Caki2 (cell line): Measurements from ENCODE around the gene SCART1. TPM values are rescaled to one million over a fixed set of nuclear protein-coding genes. Genes with fewer than 3 reads are reported as not detected.
"Not testable (repeated sequence)": the region's sequence is repeated elsewhere in the genome, so short reads cannot be mapped to it uniquely, and the experiment has no call there.

ENCODE experiments used
- DNase-seq: peaks from one replicate; pipeline ENCODE4 v3.0.0-alpha.2; 2015; ENCODE audit warnings: low read depth
- in situ Hi-C: cut with HindIII; loops from 2 replicates; pipeline ENCODE4 v1.10.0; 2016; ENCODE audit warnings: low sequenced_read_pairs, low pct_unique_long_range_greater_than_20kb, mixed read lengths
- total RNA-seq: library from RNA; depleted of rRNA; stranded (reverse); fragments of >200 nt; shearing (Covaris generic); gene quantifications from 2 replicates; pipeline ENCODE4 v1.2.3, GENCODE V29; 2014; ENCODE audit warnings: low replicate concordance; rRNA removed

SCART1 gene
- total RNA-seq, 1 experiment from 2014 or later: 0.27 TPM

GRCh38 chr10:133489816-133490588, 36.3 kb downstream of the SCART1 start:
- in situ Hi-C loops: no loop called here
- no peak for DNase-seq

DNA sequence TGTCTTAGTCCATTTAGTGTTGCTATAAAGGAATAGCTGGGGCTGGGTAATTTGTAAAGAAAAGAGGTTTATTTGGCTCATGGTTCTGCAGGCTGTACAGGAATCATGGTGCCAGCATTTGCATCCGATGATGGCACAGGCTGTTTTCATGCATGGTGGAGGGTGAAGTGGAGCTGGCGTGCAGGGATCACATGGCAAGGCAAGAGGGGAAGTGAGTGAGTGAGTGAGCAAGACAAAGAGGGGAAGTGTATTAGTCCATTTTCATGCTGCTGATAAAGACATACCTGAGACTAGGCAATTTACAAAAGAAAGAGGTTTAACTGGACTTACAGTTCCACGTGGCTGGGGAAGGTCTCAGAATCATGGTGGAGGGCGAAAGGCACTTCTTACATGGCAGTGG, 39.8 kb downstream of the SCART1 start:
- in situ Hi-C loops, DNase-seq: not testable (repeated sequence)

- DNase-seq, in situ Hi-C loops: not testable (repeated sequence)
Observed at GRCh38 chr10:133497363-133497762, 43.6 kb downstream of the SCART1 start.

DNA sequence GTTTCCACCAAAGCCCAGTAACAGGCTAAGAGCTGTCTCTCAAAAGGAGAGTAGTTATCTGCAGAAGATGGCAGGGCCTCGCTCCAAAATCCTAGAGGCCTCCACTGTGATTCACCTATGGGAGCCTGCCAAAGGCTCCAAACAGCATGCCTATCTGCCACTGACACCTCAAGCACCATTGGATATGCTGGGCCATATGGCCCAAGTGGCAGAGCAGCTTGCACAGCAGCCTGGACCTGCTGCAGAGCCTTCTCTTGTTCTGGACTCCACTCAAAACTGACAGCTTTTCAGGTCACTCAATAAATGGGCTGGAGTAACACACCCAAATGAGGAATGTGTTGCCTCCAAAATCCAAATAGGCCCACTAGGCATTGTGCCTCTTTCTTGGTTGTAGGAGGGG, 45.4 kb downstream of the SCART1 start:
- DNase-seq, in situ Hi-C loops: not testable (repeated sequence)

DNA sequence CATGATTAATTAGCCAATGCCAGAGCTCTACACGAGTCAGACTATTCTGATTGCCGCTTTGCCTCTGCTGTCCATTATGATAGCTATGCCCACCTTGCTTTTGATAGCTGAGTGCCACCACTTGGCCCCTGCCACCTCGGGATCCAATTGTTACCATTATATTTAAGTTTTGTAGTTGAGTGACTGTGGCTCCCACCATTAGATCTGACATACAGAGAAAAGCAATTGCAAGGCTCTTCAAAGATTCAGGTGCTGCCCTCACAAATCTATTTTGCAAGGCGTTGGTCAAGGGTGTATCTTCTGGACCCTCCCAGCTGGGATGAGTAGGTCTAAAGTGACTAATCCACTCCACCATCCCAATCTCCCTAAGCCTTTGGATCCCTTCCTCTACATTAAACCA, 47.2 kb downstream of the SCART1 start:
- DNase-seq, in situ Hi-C loops: not testable (repeated sequence)

GRCh38 chr10:133509700-133510099, 56.0 kb downstream of the SCART1 start:
- in situ Hi-C loops: no loop called here
- DNase-seq: no peak

- in situ Hi-C loops: no loop called here
- DNase-seq: no peak
Observed at GRCh38 chr10:133511408-133511807, 57.7 kb downstream of the SCART1 start.

DNA sequence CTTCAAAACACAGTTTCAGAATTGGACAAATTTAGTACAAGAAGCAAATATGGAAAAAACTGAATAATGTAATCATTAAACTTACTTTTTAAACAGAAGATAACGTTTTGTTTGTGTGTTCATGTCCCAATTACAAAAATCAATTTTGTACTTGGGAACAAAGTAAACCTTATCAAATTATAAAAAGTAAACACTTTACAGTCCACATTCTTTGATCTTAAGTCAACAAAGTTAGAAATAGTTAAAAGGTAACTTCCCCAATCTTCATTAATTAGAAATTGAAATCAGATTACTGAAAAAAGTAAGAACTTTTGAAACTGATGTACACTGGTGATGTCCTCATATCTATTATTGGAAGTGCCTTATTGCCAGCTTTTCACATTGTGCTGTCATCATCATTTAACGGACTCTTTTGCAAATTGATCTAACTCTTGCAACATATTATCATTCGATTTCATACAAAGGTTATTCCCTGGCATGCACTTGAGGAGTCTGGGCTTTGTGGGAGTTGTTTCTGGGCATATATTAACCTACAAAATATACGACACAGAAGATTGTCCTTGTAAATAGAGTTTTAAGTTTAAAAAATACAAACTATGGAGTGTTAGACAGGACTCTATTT, 58.3 kb downstream of the SCART1 start:
- DNase-seq: no peak
- in situ Hi-C loops: no loop called here

DNA sequence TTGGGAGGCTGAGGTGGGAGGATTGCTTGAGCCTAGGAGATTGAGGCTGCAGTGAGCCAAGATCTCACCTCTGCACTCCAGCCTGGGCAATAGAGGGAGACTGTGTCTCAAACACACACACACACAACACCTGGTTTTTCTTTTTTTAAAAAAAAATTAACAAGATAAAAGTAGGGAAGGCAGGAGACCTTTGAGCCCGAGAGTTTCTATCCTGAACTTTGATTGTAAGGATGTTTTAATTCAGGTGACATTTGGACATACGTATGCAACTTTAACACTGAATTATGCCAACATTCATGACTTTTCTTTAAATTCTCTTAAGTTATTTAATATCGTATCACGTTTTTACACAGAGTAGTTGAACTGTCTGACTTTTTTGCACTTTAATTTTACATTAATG, 61.7 kb downstream of the SCART1 start:
- no peak for DNase-seq
- in situ Hi-C loops: no loop called here

DNA sequence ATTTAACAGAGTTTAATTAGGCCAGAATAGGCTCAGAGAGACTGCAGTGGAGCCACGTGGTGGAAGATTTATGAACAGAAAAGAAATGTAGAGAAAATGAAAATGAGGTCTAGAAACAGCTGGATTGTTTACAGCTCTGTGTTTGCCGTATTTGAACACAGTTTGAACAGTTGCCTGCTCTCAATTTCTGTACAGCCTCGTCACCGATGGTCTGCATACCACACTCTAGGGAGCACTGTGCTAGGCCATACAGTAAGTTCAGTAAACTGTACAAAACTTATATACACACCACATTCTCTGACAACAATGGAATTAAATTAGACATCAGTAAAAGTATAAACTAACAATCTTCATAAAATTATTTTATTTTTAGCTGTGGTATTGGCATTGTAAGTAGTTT, 62.3 kb downstream of the SCART1 start:
- no peak for DNase-seq
- in situ Hi-C loops: no loop called here

DNA sequence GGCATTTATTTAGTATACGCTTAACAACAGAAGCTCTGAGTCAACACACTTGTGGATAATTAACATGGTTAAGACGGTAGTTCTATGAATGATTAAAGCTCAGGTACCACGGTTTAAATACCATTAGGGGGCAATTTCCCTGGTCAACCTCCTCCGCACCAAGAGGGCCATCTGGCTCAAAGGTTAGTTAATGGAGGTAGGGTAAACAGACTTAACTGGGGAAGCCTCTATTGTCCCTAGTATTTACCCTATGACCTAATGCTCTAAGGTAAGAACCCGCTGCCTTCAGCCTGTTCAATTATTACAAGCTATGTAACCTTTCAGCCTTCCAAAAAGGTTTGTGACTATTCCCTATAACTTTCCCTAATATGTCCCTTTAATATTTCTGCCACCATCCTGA, 64.8 kb downstream of the SCART1 start:
- in situ Hi-C loops, DNase-seq: not testable (repeated sequence)

Other genes starting within 250 kb of the SCART1 start
- gene UTF1, start 223.7 kb upstream of the SCART1 start, total RNA-seq: not detected in 2 replicates
- gene VENTX, start 216.1 kb upstream of the SCART1 start, total RNA-seq: not detected in 2 replicates
- gene ADAM8, start 177.1 kb upstream of the SCART1 start, total RNA-seq: 0.55 and 2.9 TPM in 2 replicates
- gene TUBGCP2, start 145.1 kb upstream of the SCART1 start, total RNA-seq: 73.2 and 76.2 TPM in 2 replicates
- 74.5 and 97.5 TPM in 2 replicates for gene ZNF511, start 145.0 kb upstream of the SCART1 start, total RNA-seq
- gene CALY, start 117.0 kb upstream of the SCART1 start, total RNA-seq: not detected in 2 replicates
- not detected in 2 replicates for gene PRAP1, start 106.6 kb upstream of the SCART1 start, total RNA-seq
- 26.6 and 38.3 TPM in 2 replicates for gene FUOM, start 95.9 kb upstream of the SCART1 start, total RNA-seq
- gene ECHS1, start 80.6 kb upstream of the SCART1 start, total RNA-seq: 95.9 and 100 TPM in 2 replicates
- gene PAOX, start 74.7 kb upstream of the SCART1 start, total RNA-seq: 12.1 and 16.9 TPM in 2 replicates
- gene MTG1, start 59.8 kb upstream of the SCART1 start, total RNA-seq: 65.6 and 75.7 TPM in 2 replicates
- not detected in 2 replicates for gene SPRN, start 29.3 kb upstream of the SCART1 start, total RNA-seq
- not detected in 2 replicates for gene CYP2E1, start 73.4 kb downstream of the SCART1 start, total RNA-seq
- not detected in 2 replicates for gene SYCE1, start 111.6 kb downstream of the SCART1 start, total RNA-seq
- not detected in 2 replicates for gene FRG2B, start 172.8 kb downstream of the SCART1 start, total RNA-seq